Spinal cord (tissue), 10 donors: ENCODE data around the gene MYO7A. TPM values are rescaled to one million over a fixed set of nuclear protein-coding genes. Genes with fewer than 3 reads are reported as not detected.

ENCODE experiments used
- DNase-seq, 6 donors: peaks; one replicate each; pipeline versions ENCODE4 v3.0.0 to v3.0.0-alpha.2; 2013 to 2015; ENCODE audit warnings: low spot score in 6 of 6, low read depth in 4 of 6
- H3K27ac ChIP-seq: one replicate; pipeline ENCODE4 v1.5.1; 2013; ENCODE audit warnings: low read depth, low read length, control low read depth
- H3K27me3 ChIP-seq: one replicate; pipeline ENCODE4 v1.6.1; 2013; ENCODE audit warnings: low read length; ENCODE audit not compliant: control insufficient read depth, insufficient read depth
- H3K36me3 ChIP-seq: one replicate; pipeline ENCODE4 v1.6.1; 2013; ENCODE audit warnings: low read length; ENCODE audit not compliant: control insufficient read depth, insufficient read depth
- H3K4me1 ChIP-seq: one replicate; pipeline ENCODE4 v1.6.1; 2013; ENCODE audit warnings: low read length; ENCODE audit not compliant: control insufficient read depth, insufficient read depth
- H3K4me3 ChIP-seq: one replicate; pipeline ENCODE4 v1.5.1; 2013; ENCODE audit warnings: low read depth, low read length, control low read depth
- H3K9me3 ChIP-seq: one replicate; pipeline ENCODE4 v1.6.1; 2013; ENCODE audit warnings: low read length; ENCODE audit not compliant: control insufficient read depth, insufficient read depth
- WGBS: methylation state at CpG from one replicate; pipeline ENCODE4 v1.1.5; 2013; ENCODE audit warnings: missing lambda C conversion rate; ENCODE audit not compliant: insufficient coverage; 5-methylcytosine and 5-hydroxymethylcytosine counted together
- polyA plus RNA-seq, 2 donors: library from polyadenylated mRNA; unstranded; fragments of 120-200 nt; gene quantifications; one replicate each; pipeline ENCODE4 v1.2.1, GENCODE V29; 2013; ENCODE audit not compliant: insufficient read length in 2 of 2
- total RNA-seq, 2 donors: library from RNA; depleted of rRNA in 1 of 2; stranded (reverse); fragments of 120-200 nt in 1 of 2; fragments of >200 nt in 1 of 2; gene quantifications; one replicate each; pipeline versions ENCODE4 v1.2.3 to v1.2.4, GENCODE V29; 2013 to 2014
- donor health status: healthy.

MYO7A gene
- total and polyA plus RNA-seq, 4 donors, result 3.0 to 6.0 (median 4.2) TPM

DNA sequence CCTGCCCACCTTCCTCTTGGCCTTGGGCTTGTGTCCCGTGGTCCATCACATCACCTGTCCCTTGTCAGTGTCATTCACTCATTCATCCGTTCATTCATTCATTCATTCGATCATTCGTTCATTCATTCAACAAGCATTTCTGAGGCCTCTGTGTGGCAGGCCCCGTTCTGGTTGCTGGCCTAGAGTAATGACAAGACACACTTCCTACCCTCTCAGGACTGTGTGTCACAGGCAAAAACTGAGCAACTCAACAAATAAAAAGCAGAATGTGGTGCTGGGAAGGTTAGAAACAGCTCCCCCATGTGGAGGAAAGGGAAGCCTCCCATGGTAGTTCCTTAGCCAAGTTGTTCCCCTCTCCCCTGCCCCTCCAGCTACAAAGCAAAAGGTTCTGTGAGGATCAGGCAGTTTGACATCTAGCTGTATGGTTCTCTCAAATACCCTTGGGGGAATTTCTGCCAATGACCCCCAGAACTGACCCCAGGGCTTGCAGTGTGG, 27.0 kb upstream of the MYO7A start:
- no peak overlapping the region for H3K27ac ChIP-seq
- peaks cover 13% of the 10 kb centered on the region for H3K4me1 ChIP-seq
- DNase-seq, result no peak
- H3K9me3 ChIP-seq, result no peaks in the 10 kb centered on the region
- no peak overlapping the region for H3K4me3 ChIP-seq
- peaks cover 54% of the 10 kb centered on the region for H3K36me3 ChIP-seq
- WGBS, result 91% methylated on average over 4 of the region's 5 CpGs
- no peaks in the 10 kb centered on the region for H3K27me3 ChIP-seq

DNA sequence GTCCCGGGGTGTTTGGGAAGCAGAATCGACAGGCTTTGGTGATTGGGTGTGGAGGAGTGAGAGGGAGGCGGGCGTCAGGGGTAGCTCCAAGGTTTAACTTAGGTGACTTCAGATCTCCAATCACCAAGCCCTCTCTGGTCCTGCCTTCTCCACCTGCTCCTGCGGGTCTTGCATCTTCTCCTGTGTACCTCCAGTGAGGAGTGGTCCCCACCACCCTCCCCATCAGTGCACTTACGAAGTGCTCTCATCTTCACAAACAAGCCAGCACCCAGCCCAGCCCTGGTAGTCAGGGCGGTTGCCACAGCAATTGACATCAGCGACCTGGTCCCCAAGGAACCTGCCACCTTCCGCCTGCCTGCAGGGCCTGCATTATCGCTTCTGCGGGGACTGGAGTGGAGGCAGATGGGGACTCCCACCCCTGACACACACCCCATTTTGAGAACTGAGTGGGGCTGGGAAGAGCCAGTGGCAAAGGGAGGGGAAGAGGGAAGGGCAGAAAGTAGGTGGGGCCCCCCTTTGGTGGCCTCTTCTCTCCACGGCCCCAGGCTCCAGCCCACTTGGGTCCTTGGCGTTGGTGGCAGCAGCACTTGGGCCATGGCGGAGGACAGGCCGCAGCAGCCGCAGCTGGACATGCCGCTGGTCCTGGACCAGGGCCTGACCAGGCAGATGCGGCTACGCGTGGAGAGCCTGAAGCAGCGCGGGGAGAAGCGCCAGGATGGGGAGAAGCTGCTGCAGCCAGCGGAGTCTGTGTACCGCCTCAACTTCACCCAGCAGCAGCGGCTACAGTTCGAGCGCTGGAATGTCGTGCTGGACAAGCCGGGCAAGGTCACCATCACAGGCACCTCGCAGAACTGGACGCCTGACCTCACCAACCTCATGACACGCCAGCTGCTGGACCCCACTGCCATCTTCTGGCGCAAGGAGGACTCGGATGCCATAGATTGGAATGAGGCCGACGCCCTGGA, 25.5 kb upstream of the MYO7A start, which contains the start of gene OMP:
Gene OMP (plus strand): TSS at position 595 of the 965 bp plus-strand sequence. CDS start 0 bp downstream, at position 595.
- no peak for DNase-seq
- 94% methylated on average over 31 of the region's 37 CpGs for WGBS

DNA sequence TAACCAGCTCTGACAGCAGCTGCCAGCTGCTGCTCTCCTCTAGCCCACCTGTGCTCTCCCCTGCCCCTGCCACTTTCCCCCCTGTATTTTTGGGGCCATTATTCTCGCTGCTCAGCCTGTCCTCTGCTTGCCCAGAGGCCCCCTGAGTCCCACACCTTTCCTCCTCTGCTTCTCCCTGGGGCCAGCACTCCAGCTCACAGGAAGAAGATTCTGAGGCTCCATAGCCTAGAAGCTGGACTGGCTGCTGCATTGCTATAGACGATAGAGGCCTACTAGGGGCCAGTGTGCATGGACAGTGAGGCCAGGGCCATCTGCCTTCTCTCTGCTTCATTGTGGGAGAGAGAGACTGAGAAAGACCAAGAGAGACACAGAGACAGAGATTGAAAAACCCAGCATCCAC, 24.7 kb upstream of the MYO7A start:
- H3K36me3 ChIP-seq, result peaks cover 65% of the 10 kb centered on the region
- no peaks in the 10 kb centered on the region for H3K27me3 ChIP-seq
- H3K4me1 ChIP-seq, result peaks cover 33% of the 10 kb centered on the region
- no peak overlapping the region for H3K4me3 ChIP-seq
- 87% methylated on average over 2 of the region's 2 CpGs for WGBS
- DNase-seq, result no peak
- H3K27ac ChIP-seq, result no peak overlapping the region
- no peaks in the 10 kb centered on the region for H3K9me3 ChIP-seq

More for the DNA sequence above, 25.5 kb upstream of the MYO7A start, which contains the start of gene OMP:
- Histone ChIP-seq H3K36me3 (peaks cover 64% of the 10 kb centered on the region), H3K27me3 (no peaks in the 10 kb centered on the region), H3K27ac (no peak within 1 kb of the TSS), H3K4me1 (peaks cover 27% of the 10 kb centered on the region), H3K9me3 (no peaks in the 10 kb centered on the region), H3K4me3 (no peak within 1 kb of the TSS)

DNA sequence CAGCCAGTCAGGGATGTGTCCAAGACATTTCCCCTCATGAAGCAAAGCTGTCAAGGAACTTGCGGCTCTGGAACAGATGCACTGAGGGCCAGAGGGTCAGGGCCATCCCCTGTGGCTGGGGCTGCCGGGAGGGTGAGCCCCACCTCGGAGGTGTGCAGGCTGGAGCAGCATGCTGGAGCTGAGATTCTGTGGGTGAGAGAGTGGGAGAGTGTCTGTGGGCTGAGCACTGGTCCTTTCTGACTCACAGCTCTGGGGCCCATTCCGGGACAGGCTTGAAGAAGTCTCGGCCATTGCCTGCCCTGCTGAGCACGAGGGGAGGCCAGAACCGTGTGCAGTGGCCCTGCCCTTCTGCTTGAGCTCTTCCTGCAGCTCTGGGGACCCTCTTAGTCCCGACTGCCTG, 23.3 kb upstream of the MYO7A start:
- peaks cover 39% of the 10 kb centered on the region for H3K4me1 ChIP-seq
- H3K9me3 ChIP-seq, result no peaks in the 10 kb centered on the region
- WGBS, result 77% methylated on average over 8 of the region's 8 CpGs
- no peaks in the 10 kb centered on the region for H3K27me3 ChIP-seq
- no peak overlapping the region for H3K4me3 ChIP-seq
- H3K27ac ChIP-seq, result no peak overlapping the region
- no peak for DNase-seq
- peaks cover 67% of the 10 kb centered on the region for H3K36me3 ChIP-seq

DNA sequence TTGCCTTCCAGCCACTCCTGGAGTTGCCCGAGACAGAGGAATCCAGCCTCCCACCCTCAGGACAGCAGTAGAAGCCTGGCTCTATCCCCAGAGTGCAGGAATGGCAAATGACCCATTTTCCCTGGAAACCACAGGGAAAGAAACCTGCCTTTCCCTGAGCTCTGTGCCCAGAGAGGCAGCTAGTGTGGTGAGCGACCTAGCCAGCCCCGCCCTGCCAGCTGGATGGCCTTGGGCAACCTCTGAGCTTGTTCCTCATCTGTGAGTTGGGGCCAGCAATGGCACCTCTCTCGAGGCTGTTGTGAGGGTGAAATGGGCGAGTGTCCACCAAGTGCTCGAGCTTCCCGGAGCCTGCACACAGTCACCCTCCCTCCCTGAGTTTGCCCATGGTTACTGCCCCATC, 21.7 kb upstream of the MYO7A start:
- 74% methylated on average over 3 of the region's 7 CpGs for WGBS
- Histone ChIP-seq H3K4me1 (peaks cover 53% of the 10 kb centered on the region), H3K9me3 (no peaks in the 10 kb centered on the region), H3K27ac (no peak overlapping the region), H3K4me3 (no peak overlapping the region), H3K36me3 (peaks cover 59% of the 10 kb centered on the region), H3K27me3 (no peaks in the 10 kb centered on the region)
- DNase-seq, result peak in 1 of 6 donors; percentile 77

DNA sequence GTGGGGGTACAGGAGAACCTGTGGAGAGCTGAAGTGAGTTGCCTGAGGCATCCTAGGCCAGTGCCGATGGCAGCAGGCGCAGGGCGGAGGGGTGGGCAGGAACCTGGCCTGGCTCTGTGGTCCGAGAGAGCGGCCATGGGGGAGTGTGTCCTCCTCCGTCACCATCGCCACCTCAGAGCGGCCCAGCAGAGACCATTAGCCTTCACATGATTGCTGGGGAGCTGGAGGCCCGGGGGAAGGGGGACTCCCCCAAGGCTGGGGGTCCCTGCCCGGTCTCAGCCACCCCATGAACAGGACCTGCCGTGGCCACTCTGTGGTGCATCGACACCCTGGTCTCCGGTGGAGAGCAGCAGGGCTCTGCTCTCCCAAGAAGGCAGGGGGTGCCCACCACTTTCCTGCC, 21.3 kb upstream of the MYO7A start:
- DNase-seq, result no peak
- H3K36me3 ChIP-seq, result peaks cover 54% of the 10 kb centered on the region

DNA sequence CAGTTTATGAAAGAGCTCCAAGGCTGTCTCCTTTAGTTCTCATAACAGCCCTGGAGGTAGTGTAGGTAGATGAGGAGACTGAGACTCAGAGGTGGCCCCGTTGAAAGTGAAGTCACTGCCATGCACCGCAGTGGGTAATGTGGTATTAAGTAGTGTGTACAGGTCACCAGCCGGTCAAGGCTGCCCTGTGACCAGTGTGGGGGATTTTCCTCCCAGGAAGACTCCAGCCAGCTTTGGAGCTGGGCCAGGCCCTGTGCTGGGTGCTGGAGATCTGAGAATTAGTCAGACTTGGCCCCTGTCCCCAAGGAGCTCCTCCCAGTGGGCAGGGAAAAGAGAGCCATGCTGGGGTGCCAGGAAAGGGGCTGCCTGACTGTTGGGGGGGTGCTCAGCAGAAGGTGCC, 20.1 kb upstream of the MYO7A start:
- Histone ChIP-seq H3K27me3 (no peaks in the 10 kb centered on the region), H3K4me1 (peaks cover 56% of the 10 kb centered on the region), H3K4me3 (no peak overlapping the region), H3K9me3 (no peaks in the 10 kb centered on the region), H3K36me3 (peaks cover 50% of the 10 kb centered on the region), H3K27ac (no peak overlapping the region)
- DNase-seq, result peak in 1 of 6 donors; percentile 61
- WGBS, result 78% methylated on average over 3 of the region's 3 CpGs

More for the DNA sequence above, 21.3 kb upstream of the MYO7A start:
- H3K9me3 ChIP-seq, result no peaks in the 10 kb centered on the region
- peaks cover 53% of the 10 kb centered on the region for H3K4me1 ChIP-seq
- H3K4me3 ChIP-seq, result no peak overlapping the region
- no peaks in the 10 kb centered on the region for H3K27me3 ChIP-seq
- WGBS, result 88% methylated on average over 13 of the region's 13 CpGs
- no peak overlapping the region for H3K27ac ChIP-seq

DNA sequence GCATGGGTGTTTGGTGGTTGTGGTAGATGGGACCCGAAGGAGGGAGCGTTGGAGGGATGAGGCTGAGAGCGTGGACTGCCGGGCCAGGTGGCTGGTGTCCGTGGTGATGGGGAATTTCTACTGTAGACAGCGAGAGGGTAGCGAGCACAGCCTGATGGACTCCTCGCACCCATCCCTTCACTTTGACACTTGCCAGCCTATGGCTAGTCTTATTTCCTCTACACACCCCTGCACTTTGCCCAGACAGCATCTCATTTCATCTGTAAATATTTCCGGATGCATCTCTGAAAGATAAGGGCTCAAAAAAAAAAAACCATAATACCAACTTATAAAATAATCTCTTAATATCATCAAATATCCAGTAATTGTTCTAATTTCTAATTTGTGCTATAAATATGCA, 19.6 kb upstream of the MYO7A start:
- Histone ChIP-seq H3K4me1 (peaks cover 60% of the 10 kb centered on the region), H3K9me3 (no peaks in the 10 kb centered on the region), H3K27me3 (no peaks in the 10 kb centered on the region), H3K4me3 (no peak overlapping the region), H3K27ac (no peak overlapping the region), H3K36me3 (peaks cover 50% of the 10 kb centered on the region)
- no peak for DNase-seq
- 87% methylated on average over 4 of the region's 9 CpGs for WGBS

DNA sequence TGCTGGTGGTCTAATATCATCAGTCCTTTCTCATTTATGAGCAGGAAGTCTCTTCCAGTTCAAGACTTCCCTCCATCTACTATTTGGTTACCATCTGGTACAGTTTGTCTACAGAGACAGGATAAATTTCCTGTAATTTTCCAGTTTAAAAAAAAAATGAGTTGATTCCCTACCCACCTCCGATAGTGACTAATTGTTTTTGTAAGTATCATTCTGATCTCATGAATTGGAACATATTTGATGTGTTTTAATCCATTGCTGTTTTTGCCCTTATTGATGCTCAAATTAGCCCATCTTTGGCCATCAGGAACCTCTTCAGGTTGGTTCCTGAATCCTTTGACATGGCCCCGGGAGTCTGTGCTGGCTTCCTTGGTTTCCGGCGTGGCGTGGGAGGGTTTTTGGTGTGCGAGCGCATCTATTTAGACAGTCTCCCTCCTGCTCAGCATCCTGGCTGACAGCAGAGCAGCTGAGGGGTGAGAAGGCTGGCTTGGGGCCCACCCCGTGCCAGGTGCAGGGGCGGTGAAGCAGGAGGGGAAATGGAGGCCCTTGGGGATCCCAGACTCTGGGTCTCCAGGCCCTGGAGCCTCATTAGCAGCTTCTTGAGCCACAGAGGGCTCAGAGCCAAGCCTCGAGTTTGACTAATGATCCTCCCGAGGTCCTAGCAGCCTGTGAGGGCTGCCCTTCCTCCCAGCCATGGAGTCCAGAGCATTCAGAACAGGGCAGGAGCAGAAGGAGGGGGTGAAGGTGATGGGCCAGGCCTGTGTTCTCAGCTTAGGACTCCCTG, 18.6 kb upstream of the MYO7A start:
- Histone ChIP-seq H3K9me3 (no peaks in the 10 kb centered on the region), H3K4me3 (no peak overlapping the region), H3K4me1 (peaks cover 60% of the 10 kb centered on the region), H3K27ac (no peak overlapping the region), H3K36me3 (peaks cover 45% of the 10 kb centered on the region), H3K27me3 (no peaks in the 10 kb centered on the region)
- 62% methylated on average over 4 of the region's 11 CpGs for WGBS
- peak in 2 of 6 donors; percentile 50 for DNase-seq
